Vagina (tissue), 2 donors: ENCODE measurements around the gene APC. TPM values are rescaled to one million over a fixed set of nuclear protein-coding genes. Genes with fewer than 3 reads are reported as not detected.
A peak's percentile ranks its signal among the peaks of the same experiment; 100 is the strongest.

ENCODE experiments used
- DNase-seq, 2 donors: peaks; one replicate each; pipeline ENCODE4 v3.0.0-alpha.2; 2017; ENCODE audit errors: extremely low spot score in 2 of 2
- H3K27ac ChIP-seq: fragments of 200-600 bp; sonication (generic); one replicate; pipeline ENCODE4 v1.5.1; 2019
- H3K27me3 ChIP-seq: fragments of 200-600 bp; sonication (generic); one replicate; pipeline ENCODE4 v1.5.1; 2019
- H3K36me3 ChIP-seq, 2 donors: fragments of 200-600 bp; sonication (generic); one replicate each; pipeline ENCODE4 v1.5.1; 2017 to 2019
- H3K4me1 ChIP-seq: fragments of 200-600 bp; sonication (generic); one replicate; pipeline ENCODE4 v1.5.1; 2019
- H3K4me3 ChIP-seq, 2 donors: fragments of 200-600 bp; sonication (generic); 1 replicate in 1 of 2; 2 replicates in 1 of 2; pipeline ENCODE4 v1.5.1; 2016 to 2019
- H3K9me3 ChIP-seq: fragments of 200-600 bp; sonication (generic); one replicate; pipeline ENCODE4 v1.5.1; 2019
- POLR2A ChIP-seq, 2 donors: fragments of 450-650 bp; IDR thresholded peaks; one replicate each; pipeline ENCODE4 v1.6.1; 2017; ENCODE audit warnings: antibody characterized with exemption in 2 of 2, mild to moderate bottlenecking in 2 of 2, moderate library complexity in 2 of 2
- POLR2AphosphoS5 ChIP-seq, 2 donors: sonication (generic); formaldehyde crosslinking; IDR thresholded peaks; one replicate each; pipeline ENCODE4 v1.9.0; 2017; ENCODE audit warnings: antibody characterized with exemption in 2 of 2, mild to moderate bottlenecking in 2 of 2, low read depth in 1 of 2; ENCODE audit not compliant: insufficient read depth in 1 of 2
- intact Hi-C: fragments of 100-400 bp; cut with DNase I; formaldehyde crosslinking; loops from one replicate; pipeline ENCODE4 v1.15.1; 2023
- total RNA-seq: library from RNA; depleted of rRNA; stranded (reverse); fragments of >200 nt; gene quantifications from one replicate; pipeline ENCODE4 v1.2.3, GENCODE V29; 2016
- TF ChIP-seq, protein P1 (sequence below), 3 experiments: fragments of 450-650 bp in 2 of 3; fragments of 200-600 bp in 1 of 3; sonication (generic) in 1 of 3; IDR thresholded peaks; one replicate each; pipeline ENCODE4 v1.5.1; 2017 to 2019; ENCODE audit warnings: antibody characterized with exemption in 3 of 3, mild to moderate bottlenecking in 2 of 3, moderate library complexity in 2 of 3

Gene APC
- total RNA-seq, 1 donor from 2014 or later: 92.8 TPM

DNA sequence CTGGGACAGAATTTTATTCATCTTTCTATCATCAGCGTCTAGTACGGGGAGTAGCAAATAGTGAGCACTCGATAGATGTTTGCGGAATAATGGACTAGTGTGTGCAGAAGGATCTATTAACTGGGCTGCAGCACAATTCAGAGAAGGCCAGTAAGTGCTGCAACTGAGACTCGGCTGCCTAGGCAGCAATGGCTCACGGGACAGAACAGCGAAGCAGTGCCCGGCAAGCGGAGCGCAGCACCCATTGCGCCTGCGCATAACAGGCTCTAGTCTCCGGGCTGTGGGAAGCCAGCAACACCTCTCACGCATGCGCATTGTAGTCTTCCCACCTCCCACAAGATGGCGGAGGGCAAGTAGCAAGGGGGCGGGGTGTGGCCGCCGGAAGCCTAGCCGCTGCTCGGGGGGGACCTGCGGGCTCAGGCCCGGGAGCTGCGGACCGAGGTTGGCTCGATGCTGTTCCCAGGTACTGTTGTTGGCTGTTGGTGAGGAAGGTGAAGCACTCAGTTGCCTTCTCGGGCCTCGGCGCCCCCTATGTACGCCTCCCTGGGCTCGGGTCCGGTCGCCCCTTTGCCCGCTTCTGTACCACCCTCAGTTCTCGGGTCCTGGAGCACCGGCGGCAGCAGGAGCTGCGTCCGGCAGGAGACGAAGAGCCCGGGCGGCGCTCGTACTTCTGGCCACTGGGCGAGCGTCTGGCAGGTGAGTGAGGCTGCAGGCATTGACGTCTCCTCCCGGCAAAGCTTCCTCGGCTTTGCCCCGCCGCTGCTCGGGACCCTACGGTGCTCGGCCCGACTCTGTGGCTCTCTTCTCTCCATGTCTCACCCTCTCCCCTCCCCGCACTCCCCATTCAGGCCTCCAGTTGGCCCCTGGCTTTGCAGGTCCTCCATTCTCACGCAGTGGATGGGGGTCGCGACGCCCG, 30.2 kb upstream of the APC start:
- Histone ChIP-seq H3K4me3 (peak overlapping the region; percentile 79 to 96), H3K4me1 (peaks cover 44% of the 10 kb centered on the region), H3K27ac (peak overlapping the region; percentile 95), H3K36me3 (no peaks in the 10 kb centered on the region), H3K9me3 (no peaks in the 10 kb centered on the region), H3K27me3 (no peaks in the 10 kb centered on the region)
- TF ChIP-seq, protein P1, sequence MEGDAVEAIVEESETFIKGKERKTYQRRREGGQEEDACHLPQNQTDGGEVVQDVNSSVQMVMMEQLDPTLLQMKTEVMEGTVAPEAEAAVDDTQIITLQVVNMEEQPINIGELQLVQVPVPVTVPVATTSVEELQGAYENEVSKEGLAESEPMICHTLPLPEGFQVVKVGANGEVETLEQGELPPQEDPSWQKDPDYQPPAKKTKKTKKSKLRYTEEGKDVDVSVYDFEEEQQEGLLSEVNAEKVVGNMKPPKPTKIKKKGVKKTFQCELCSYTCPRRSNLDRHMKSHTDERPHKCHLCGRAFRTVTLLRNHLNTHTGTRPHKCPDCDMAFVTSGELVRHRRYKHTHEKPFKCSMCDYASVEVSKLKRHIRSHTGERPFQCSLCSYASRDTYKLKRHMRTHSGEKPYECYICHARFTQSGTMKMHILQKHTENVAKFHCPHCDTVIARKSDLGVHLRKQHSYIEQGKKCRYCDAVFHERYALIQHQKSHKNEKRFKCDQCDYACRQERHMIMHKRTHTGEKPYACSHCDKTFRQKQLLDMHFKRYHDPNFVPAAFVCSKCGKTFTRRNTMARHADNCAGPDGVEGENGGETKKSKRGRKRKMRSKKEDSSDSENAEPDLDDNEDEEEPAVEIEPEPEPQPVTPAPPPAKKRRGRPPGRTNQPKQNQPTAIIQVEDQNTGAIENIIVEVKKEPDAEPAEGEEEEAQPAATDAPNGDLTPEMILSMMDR (IDR thresholded peaks at IDR 0.05): no peak
- peak in 1 of 2 donors; percentile 62 for TF ChIP-seq POLR2A (IDR thresholded peaks at IDR 0.05)
- peak; percentile 90 to 98 for TF ChIP-seq POLR2AphosphoS5 (IDR thresholded peaks at IDR 0.05; ENCODE audit: insufficient read depth in 1 of 2, low read depth in 1 of 2)
- intact Hi-C loops: no loop called here
- DNase-seq: peak; percentile 97 to 99

DNA sequence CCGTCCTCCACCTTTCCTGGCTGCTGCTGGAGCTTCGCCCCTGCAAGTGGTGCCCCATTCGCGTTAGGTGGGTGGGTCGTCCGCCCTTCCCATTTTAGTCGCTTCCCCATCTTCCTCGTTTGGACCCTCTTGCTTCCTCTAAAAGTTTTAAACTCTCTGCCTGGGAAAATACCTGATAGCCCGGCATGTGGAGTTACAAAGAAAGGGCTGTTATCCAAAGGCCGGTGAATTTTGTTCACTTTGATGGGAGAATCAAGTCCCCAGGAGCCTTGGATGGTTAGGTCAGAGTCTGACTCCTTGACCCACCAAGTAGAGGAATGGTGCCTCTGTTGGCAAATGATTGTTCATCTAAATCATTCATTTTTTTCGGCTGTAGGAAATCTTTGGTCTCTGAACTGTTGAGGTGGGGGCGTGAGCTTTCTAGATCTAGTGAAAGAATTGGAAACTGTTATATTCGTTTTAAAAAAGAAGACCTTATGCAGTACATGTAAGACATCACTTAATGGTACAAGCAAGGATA, 29.5 kb upstream of the APC start:
- H3K4me1 ChIP-seq: peaks cover 51% of the 10 kb centered on the region
- H3K36me3 ChIP-seq: no peaks in the 10 kb centered on the region
- peak overlapping the region; percentile 79 to 96 for H3K4me3 ChIP-seq
- DNase-seq: no peak
- H3K27ac ChIP-seq: peak overlapping the region; percentile 95
- no peaks in the 10 kb centered on the region for H3K9me3 ChIP-seq
- intact Hi-C loops: no loop called here
- TF ChIP-seq POLR2A (IDR thresholded peaks at IDR 0.05) (no peak), POLR2AphosphoS5 (IDR thresholded peaks at IDR 0.05; ENCODE audit: insufficient read depth in 1 of 2, low read depth in 1 of 2) (no peak)
- TF ChIP-seq, protein P1 (IDR thresholded peaks at IDR 0.05): no peak
- H3K27me3 ChIP-seq: no peaks in the 10 kb centered on the region

DNA sequence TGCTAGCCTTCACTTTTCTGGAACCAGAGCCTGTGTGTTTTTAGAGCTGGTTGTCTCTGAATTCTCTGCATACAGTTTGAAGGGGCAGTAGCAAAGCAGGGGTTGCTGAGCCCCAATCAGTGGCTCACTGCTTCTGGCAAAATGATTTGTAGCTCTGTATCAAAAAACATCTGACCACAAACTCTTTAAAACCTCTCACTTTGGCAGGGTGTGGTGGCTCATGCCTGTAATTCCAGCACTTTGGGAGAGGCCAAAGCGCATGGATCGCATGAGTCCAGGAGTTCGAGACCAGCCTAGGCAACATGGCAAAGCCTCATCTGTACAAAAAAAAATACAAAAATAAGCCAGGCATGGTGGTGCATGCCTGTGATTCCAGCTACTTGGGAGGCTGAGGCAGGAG, 28.3 kb upstream of the APC start:
- Histone ChIP-seq H3K27ac (no peak overlapping the region), H3K4me3 (peak overlapping the region in 1 of 2 donors; percentile 3), H3K9me3 (no peaks in the 10 kb centered on the region), H3K27me3 (no peaks in the 10 kb centered on the region), H3K36me3 (no peaks in the 10 kb centered on the region), H3K4me1 (peaks cover 60% of the 10 kb centered on the region)
- DNase-seq: no peak
- intact Hi-C loops: no loop called here
- no peak for TF ChIP-seq POLR2AphosphoS5 (IDR thresholded peaks at IDR 0.05; ENCODE audit: insufficient read depth in 1 of 2, low read depth in 1 of 2)
- TF ChIP-seq, protein P1 (IDR thresholded peaks at IDR 0.05): no peak
- TF ChIP-seq POLR2A (IDR thresholded peaks at IDR 0.05): no peak

DNA sequence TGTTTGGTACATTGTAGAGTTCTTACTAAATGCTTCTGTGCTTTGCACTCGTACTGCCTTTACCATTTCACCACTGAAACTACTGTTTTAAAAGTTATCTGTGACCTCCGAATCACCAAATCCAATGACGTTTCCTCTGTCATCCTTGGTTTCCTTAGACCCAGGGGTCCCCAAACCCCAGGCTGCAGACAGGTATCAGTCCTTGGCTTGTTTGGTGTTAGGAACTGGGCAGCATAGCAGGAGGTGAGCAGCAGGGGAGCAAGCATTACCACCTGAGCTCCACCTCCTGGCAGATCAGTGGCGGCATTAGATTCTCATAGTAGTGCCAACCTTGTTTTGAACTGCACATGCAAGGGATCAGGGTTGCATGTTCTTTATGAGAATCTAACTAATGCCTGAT, 26.8 kb upstream of the APC start:
- H3K4me3 ChIP-seq: no peak overlapping the region
- H3K9me3 ChIP-seq: no peaks in the 10 kb centered on the region
- DNase-seq: no peak
- H3K27me3 ChIP-seq: no peaks in the 10 kb centered on the region
- intact Hi-C loops: no loop called here
- no peak overlapping the region for H3K27ac ChIP-seq
- peaks cover 60% of the 10 kb centered on the region for H3K4me1 ChIP-seq
- H3K36me3 ChIP-seq: no peaks in the 10 kb centered on the region
- TF ChIP-seq POLR2A (IDR thresholded peaks at IDR 0.05): no peak
- TF ChIP-seq POLR2AphosphoS5 (IDR thresholded peaks at IDR 0.05; ENCODE audit: insufficient read depth in 1 of 2, low read depth in 1 of 2): no peak

DNA sequence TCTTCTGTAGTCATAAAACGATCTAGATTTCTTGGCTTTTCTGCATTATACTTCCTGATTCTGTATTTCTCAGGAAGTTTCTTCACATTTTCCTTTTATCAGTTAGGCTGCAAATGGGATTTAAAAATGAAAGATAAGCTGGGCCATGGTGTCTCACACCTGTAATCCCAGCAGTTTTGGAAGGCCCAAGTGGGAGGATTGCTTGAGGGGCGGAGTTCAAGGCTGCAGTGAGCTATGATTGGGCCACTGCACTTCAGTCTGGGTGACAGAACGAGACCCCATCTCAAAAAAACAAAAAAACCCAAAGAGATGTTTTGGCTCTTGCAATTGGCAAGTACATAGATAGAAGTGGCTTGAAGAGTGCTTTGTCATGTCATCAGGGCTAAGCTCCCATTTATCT, 26.2 kb upstream of the APC start:
- Histone ChIP-seq H3K4me1 (peaks cover 60% of the 10 kb centered on the region), H3K36me3 (no peaks in the 10 kb centered on the region), H3K9me3 (no peaks in the 10 kb centered on the region), H3K27ac (no peak overlapping the region), H3K4me3 (no peak overlapping the region), H3K27me3 (no peaks in the 10 kb centered on the region)
- DNase-seq: no peak
- TF ChIP-seq, protein P1 (IDR thresholded peaks at IDR 0.05): no peak
- TF ChIP-seq POLR2A (IDR thresholded peaks at IDR 0.05) (no peak), POLR2AphosphoS5 (IDR thresholded peaks at IDR 0.05; ENCODE audit: insufficient read depth in 1 of 2, low read depth in 1 of 2) (no peak)
- intact Hi-C loops: no loop called here
